MM.1S (cell line): Measurements from ENCODE around the gene WHRN.

Experiments
- DNase-seq: peaks from one replicate; pipeline ENCODE4 v3.0.0-alpha.2; 2015
- H2AFZ ChIP-seq: fragments of 300-600 bp; sonication (generic); 2 replicates; pipeline ENCODE4 v1.6.0; 2016; ENCODE audit warnings: antibody characterized with exemption, low read length
- H3F3A ChIP-seq: fragments of 300-600 bp; sonication (generic); 2 replicates; pipeline ENCODE4 v1.6.1; 2016; ENCODE audit warnings: mild to moderate bottlenecking, antibody characterized with exemption, low read length, moderate library complexity, mixed read lengths; ENCODE audit not compliant: insufficient read depth
- H3K27ac ChIP-seq: fragments of 300-600 bp; sonication (generic); 2 replicates; pipeline ENCODE4 v1.5.1; 2016; ENCODE audit warnings: mild to moderate bottlenecking, low read length
- H3K27me3 ChIP-seq: fragments of 300-600 bp; sonication (generic); replicated peaks from 2 replicates; pipeline ENCODE4 v1.6.0; 2016; ENCODE audit warnings: low read length; ENCODE audit not compliant: insufficient read depth
- H3K36me3 ChIP-seq: fragments of 300-600 bp; sonication (generic); replicated peaks from 2 replicates; pipeline ENCODE4 v1.6.1; 2016; ENCODE audit warnings: mild to moderate bottlenecking, low read length, mixed read lengths; ENCODE audit not compliant: insufficient read depth
- H3K4me1 ChIP-seq: fragments of 300-600 bp; sonication (generic); 2 replicates; pipeline ENCODE4 v1.6.1; 2016; ENCODE audit warnings: low read length, mixed read lengths
- H3K4me2 ChIP-seq: fragments of 300-600 bp; sonication (generic); 2 replicates; pipeline ENCODE4 v1.6.0; 2016; ENCODE audit warnings: low read depth, low read length
- H3K4me3 ChIP-seq: fragments of 300-600 bp; sonication (generic); 2 replicates; pipeline ENCODE4 v1.5.1; 2016; ENCODE audit warnings: low read length, mixed read lengths
- H3K79me2 ChIP-seq: fragments of 300-600 bp; sonication (generic); 2 replicates; pipeline ENCODE4 v1.6.1; 2016; ENCODE audit warnings: mixed run types, low read length, mixed read lengths
- H3K9ac ChIP-seq: fragments of 300-600 bp; sonication (generic); 2 replicates; pipeline ENCODE4 v1.6.1; 2016; ENCODE audit warnings: low read length, mixed read lengths
- H3K9me2 ChIP-seq: fragments of 300-600 bp; sonication (generic); replicated peaks from 2 replicates; pipeline ENCODE4 v1.6.1; 2016; ENCODE audit warnings: mild to moderate bottlenecking, low read length, mixed read lengths; ENCODE audit not compliant: insufficient read depth
- H3K9me3 ChIP-seq: fragments of 300-600 bp; sonication (generic); replicated peaks from 2 replicates; pipeline ENCODE4 v1.6.1; 2016; ENCODE audit warnings: mild to moderate bottlenecking, low read length, mixed read lengths; ENCODE audit not compliant: insufficient read depth
- H4K20me1 ChIP-seq: fragments of 300-600 bp; sonication (generic); 2 replicates; pipeline ENCODE4 v1.6.1; 2016; ENCODE audit warnings: mild to moderate bottlenecking, low read length, moderate library complexity, mixed read lengths; ENCODE audit not compliant: insufficient read depth
- EZH2 ChIP-seq: fragments of 300-600 bp; sonication (generic); optimal IDR thresholded peaks from 2 replicates; pipeline ENCODE3; 2017; ENCODE audit warnings: low read depth, mild to moderate bottlenecking, antibody characterized with exemption, low read length, mixed read lengths
- EZH2phosphoT487 ChIP-seq: fragments of 300-600 bp; sonication (generic); IDR thresholded peaks from 2 replicates; pipeline ENCODE4 v1.6.1; 2018; ENCODE audit warnings: antibody characterized with exemption, low read length
- TF ChIP-seq, protein P1 (sequence below): fragments of 300-600 bp; sonication (generic); IDR thresholded peaks from 2 replicates; pipeline ENCODE4 v1.5.1; 2016; ENCODE audit warnings: antibody characterized with exemption, low read length, mixed read lengths

Gene WHRN

DNA sequence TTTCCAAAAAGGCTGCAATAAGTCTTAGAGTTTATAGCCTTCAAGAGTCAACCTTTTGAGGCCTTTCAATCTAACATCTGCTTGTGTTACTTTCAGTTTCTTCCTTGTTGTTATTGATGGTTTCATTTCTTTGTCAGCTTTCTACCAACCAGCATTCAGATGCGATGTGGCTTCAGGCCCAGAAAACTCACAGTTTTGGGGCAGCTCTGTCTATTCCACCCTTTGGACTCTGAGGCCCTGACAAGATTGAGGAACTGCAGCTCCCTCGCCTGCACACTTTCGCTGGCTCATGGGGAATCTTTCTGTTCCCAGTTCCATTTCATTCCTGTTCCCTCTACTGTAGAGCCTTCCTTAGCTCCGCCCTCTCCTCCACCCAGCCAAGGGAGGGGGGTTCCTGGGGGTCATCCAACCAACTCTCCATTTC is 13.3 kb upstream of the WHRN start:
- peaks cover 17% of the 10 kb centered on the region for H3F3A ChIP-seq
- DNase-seq: peak; percentile 78
- H3K27me3 ChIP-seq: no peaks in the 10 kb centered on the region
- no peaks in the 10 kb centered on the region for H4K20me1 ChIP-seq
- H3K4me3 ChIP-seq: peak overlapping the region; percentile 37
- peak overlapping the region; percentile 63 for H2AFZ ChIP-seq
- H3K79me2 ChIP-seq: no peaks in the 10 kb centered on the region
- H3K9me3 ChIP-seq: no peaks in the 10 kb centered on the region
- H3K36me3 ChIP-seq: no peaks in the 10 kb centered on the region
- TF ChIP-seq, protein P1, sequence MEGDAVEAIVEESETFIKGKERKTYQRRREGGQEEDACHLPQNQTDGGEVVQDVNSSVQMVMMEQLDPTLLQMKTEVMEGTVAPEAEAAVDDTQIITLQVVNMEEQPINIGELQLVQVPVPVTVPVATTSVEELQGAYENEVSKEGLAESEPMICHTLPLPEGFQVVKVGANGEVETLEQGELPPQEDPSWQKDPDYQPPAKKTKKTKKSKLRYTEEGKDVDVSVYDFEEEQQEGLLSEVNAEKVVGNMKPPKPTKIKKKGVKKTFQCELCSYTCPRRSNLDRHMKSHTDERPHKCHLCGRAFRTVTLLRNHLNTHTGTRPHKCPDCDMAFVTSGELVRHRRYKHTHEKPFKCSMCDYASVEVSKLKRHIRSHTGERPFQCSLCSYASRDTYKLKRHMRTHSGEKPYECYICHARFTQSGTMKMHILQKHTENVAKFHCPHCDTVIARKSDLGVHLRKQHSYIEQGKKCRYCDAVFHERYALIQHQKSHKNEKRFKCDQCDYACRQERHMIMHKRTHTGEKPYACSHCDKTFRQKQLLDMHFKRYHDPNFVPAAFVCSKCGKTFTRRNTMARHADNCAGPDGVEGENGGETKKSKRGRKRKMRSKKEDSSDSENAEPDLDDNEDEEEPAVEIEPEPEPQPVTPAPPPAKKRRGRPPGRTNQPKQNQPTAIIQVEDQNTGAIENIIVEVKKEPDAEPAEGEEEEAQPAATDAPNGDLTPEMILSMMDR: no peak
- TF ChIP-seq EZH2phosphoT487 (no peak), EZH2 (no peak)
- H3K4me1 ChIP-seq: peaks cover 16% of the 10 kb centered on the region
- peak overlapping the region; percentile 72 for H3K4me2 ChIP-seq
- peak overlapping the region; percentile 40; the same call in 1 of the 2 replicates for H3K9ac ChIP-seq
- peak overlapping the region; percentile 74; the same call in 1 of the 2 replicates for H3K27ac ChIP-seq
- H3K9me2 ChIP-seq: no peaks in the 10 kb centered on the region

DNA sequence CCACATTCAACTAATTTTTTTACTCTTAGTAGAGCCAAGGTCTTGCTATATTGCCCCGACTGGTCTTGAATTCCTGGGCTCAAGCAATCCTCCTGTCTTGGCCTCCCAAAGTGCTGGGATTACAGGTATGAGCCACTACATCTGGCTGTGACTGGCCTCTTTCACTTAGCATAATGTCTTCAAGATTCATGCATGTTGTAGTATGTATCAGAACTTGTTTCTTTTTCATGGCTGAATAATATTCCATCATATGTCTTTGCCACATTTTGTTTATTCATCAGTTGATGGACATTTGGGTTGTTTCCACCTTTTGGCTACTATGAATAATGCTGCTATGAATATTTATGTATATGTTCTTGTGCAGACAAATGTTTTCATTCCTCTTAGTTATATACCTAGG is 12.8 kb upstream of the WHRN start:
- Histone ChIP-seq H3K27ac (peak overlapping the region; percentile 74; the same call in 1 of the 2 replicates), H3K4me3 (peak overlapping the region; percentile 37; the same call in 1 of the 2 replicates), H3K79me2 (no peaks in the 10 kb centered on the region), H3K9ac (no peak overlapping the region), H4K20me1 (no peaks in the 10 kb centered on the region), H2AFZ (peak overlapping the region; percentile 63), H3K4me2 (peak overlapping the region; percentile 72), H3K4me1 (peaks cover 21% of the 10 kb centered on the region), H3K27me3 (no peaks in the 10 kb centered on the region), H3K36me3 (no peaks in the 10 kb centered on the region), H3K9me2 (no peaks in the 10 kb centered on the region), H3K9me3 (no peaks in the 10 kb centered on the region), H3F3A (peaks cover 19% of the 10 kb centered on the region)
- TF ChIP-seq EZH2: no peak
- no peak for TF ChIP-seq EZH2phosphoT487
- TF ChIP-seq, protein P1: no peak
- DNase-seq: no peak

DNA sequence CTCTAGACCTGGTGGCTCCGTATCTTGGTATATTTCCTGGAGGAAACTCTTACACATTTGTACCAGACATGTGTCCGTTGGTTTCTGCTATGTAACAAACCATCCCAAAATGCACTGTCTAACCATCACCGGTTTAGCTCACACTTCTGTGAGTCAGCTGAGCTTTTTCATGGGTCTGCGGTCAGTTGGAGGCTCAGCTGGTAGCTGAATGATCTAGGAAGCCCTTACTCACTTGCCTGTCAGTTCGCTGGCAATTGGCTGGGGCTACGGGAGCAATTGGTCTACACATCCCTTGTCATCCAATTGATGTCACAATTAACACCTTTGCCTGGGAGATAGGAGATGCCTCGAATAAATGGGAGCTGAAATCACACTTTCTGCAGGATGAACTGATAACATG is 11.6 kb upstream of the WHRN start:
- Histone ChIP-seq H3K4me1 (peaks cover 24% of the 10 kb centered on the region), H3K27me3 (no peaks in the 10 kb centered on the region), H3K27ac (no peak overlapping the region), H3K36me3 (no peaks in the 10 kb centered on the region), H3F3A (peaks cover 19% of the 10 kb centered on the region), H4K20me1 (no peaks in the 10 kb centered on the region), H2AFZ (no peak overlapping the region), H3K9me3 (no peaks in the 10 kb centered on the region), H3K9ac (no peak overlapping the region), H3K4me2 (no peak overlapping the region), H3K79me2 (no peaks in the 10 kb centered on the region), H3K4me3 (no peak overlapping the region), H3K9me2 (no peaks in the 10 kb centered on the region)
- no peak for TF ChIP-seq EZH2phosphoT487
- TF ChIP-seq, protein P1: no peak
- TF ChIP-seq EZH2: no peak
- no peak for DNase-seq
